ENCODE results near the gene PPM1J.

DNA sequence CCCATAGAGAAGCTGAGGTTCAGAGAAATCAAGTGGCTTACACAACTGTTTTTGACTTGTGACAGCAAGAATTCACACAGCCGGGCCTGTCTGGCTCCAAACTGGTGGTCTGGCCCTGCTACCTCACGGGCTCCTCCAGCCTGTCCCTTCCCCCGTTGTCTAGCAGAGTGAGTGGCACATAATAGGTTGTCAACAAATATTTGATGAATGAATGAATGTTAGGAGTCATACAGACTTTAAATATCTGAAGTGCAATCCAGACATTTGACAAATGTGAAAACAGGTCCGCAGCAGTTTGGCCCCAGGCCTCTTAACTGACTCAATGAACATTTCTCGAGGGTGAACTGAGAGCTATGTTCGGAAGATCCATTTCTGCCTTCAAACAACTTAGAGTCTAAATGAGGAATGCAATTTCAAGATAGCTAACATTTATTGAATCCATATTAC lies 7.1 kb downstream of the PPM1J start:
- TF ChIP-seq, protein P1, sequence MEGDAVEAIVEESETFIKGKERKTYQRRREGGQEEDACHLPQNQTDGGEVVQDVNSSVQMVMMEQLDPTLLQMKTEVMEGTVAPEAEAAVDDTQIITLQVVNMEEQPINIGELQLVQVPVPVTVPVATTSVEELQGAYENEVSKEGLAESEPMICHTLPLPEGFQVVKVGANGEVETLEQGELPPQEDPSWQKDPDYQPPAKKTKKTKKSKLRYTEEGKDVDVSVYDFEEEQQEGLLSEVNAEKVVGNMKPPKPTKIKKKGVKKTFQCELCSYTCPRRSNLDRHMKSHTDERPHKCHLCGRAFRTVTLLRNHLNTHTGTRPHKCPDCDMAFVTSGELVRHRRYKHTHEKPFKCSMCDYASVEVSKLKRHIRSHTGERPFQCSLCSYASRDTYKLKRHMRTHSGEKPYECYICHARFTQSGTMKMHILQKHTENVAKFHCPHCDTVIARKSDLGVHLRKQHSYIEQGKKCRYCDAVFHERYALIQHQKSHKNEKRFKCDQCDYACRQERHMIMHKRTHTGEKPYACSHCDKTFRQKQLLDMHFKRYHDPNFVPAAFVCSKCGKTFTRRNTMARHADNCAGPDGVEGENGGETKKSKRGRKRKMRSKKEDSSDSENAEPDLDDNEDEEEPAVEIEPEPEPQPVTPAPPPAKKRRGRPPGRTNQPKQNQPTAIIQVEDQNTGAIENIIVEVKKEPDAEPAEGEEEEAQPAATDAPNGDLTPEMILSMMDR (IDR thresholded peaks at IDR 0.05; ENCODE audit: insufficient read depth, low read depth, low read length): no peak
- no peak for TF ChIP-seq EZH2 (IDR thresholded peaks at IDR 0.05; ENCODE audit: insufficient read depth, low read length)
